Kasumi-1 (cell line): Measurements from ENCODE around the gene SBK3.
"Not testable (repeated sequence)": the region's sequence is repeated elsewhere in the genome, so short reads cannot be mapped to it uniquely, and the experiment has no call there.

Experiments
- DNase-seq, 2 experiments: peaks; one replicate each; lab custom pipeline; 2025; lab: John Stamatoyannopoulos, UW

Gene SBK3

DNA sequence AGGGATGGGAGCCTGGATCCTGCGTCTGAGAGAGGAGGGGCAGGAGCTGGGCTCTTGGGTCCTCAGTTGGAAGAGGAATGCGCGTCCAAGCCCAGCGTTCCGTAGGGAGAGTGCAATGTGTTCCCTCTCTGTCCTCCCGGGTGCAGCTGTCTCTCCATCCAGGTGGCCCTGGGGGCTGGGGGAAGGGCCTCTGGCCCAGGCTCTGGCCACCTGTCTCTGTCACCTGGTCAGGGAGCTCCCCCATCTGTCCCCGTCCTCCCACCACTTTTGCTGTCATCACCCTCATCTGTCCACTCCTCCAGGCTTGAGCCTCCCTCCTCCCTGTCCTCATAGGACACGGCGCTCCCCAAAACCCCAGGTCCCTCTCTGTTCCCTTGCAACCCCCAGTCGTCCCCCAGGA lies 4.7 kb downstream of the SBK3 start:
- no peak for DNase-seq

DNA sequence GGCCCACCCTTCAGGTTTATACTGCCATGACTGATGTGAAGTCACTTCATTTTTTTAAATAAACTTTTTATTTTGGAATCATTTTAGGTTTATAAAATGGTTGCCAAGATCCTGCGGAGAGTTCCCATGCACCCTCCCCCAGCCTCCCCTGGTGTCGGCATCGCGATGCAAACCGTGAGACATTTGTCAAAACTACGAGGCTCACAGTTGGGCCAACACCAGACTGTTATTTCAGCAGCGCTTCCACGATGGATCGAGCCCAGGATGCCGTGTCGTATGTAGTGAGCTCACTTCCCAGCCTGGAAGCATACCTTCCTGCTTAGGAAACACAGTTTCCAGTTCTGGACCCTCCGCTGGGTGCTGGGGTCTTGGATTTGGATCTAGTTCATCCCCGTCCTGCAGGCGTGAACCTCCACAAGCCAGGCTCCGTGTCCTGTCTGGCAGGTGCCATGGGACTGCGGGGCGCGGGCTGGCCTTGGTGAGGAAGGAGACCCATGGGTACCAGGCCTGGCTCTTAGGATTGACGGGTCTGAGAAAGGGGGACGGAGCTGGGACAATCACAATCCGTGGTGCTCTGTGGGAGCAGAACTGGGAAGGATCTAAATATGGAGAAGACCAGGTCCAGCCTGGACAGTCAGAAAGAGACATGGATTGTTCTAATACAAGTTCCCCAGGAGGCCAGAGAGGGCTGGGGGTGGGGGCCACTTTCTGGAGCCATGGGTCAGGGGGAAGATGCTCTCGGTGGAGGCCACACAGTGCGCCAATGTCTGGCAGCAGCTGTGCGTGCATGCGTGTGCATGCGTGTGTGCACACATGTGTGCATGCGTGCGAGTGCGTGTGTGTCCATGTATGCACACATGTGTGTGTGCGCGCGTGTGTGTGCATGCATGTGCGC lies 6.0 kb downstream of the SBK3 start:
- no peak for DNase-seq

DNA sequence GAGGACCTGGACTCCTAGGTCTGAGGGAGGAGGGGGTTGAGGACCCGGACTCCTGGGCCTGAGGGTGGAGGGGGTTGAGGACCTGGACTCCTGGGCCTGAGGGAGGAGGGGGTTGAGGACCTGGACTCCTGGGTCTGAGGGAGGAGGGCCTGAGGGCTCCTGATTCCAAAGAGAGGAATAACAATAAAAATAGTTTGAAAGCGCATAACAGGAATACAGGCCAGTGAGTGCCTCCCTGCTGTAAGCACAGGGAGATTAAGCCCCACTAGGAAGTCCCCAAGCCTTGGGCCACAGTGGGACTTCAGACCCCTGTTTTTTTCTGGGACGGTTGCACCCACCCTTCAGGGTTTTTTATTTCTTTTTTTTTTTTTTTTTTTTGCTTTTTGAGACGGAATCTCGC lies 7.2 kb downstream of the SBK3 start:
- DNase-seq, result no peak

DNA sequence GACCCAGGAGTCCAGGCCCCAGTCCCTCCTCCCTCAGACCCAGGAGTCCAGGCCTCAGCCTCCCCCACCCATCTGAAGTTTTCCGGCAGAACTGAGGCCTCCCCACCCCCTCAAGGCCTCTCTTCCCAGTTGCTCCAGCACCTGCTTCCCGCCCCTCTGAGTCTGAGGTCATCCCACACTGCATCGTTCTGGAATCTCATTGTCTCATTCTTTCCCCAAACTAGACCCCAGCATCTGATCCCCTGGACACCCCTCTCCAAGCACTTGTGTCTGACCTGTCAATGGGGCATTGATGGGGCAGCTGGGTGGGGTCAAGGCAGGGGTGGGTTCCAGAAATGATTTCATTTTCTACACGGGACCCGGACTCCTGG lies 7.6 kb downstream of the SBK3 start:
- DNase-seq, result no peak

DNA sequence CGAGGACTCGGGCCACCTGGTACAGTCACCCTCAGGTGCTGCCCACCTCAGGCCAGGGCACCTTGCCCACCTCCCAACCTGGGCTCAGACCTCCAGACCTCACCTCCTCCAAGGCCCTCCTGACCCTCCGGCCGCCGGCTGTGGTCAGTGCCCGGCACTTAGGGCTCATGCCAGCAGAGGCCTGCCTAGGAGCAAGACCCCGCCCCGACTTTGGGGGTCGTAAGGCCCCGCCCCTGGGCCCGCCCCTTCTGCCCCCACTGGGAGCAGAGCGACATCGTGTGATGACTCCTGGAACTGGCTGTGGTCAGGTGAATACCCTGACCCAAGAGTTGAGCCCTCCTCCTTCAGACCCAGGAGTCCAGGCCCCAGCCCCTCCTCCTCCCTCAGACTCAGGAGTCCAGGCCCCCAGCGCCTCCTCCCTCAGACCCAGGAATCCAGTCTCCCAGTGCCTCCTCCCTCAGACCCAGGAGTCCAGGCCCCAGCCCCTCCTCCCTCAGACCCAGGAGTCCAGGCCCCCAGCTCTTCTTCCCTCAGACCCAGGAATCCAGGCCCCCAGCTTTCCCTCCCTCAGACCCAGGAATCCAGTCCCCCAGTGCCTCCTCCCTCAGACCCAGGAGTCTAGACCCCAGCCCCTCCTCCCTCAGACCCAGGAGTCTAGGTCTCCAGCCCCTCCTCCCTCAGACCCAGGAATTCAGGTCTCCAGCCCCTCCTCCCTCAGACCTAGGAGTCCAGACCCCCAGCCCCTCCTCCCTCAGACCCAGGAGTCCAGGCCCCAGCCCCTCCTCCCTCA lies 8.2 kb downstream of the SBK3 start, which contains the start of gene SBK2:
Gene SBK2 (minus strand): TSS at position 183 of the 790 bp plus-strand sequence. CDS start 839 bp downstream, outside the sequence.
- DNase-seq, result no peak

DNA sequence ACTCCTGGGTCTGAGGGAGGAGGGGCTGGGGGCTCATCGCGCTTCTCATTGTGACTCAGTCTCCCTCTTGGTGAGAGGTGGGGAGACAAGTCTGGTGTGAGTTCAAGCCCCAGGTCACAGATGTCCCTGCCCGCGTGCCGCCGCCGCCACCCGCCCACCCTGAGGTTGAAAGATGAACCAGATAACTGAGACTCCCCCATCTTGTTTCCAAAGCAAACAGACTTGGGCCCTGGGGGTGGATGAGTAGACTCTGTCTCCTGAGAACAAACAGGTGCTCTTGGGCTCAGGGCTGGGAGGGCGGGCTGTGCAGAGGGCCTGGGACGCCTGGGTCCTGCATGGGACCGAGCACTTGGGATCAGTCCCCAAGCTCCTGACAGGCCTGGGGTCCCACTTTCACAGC lies 9.0 kb downstream of the SBK3 start:
- DNase-seq, result no peak

- no peak for DNase-seq
Measured at GRCh38 chr19:55535965-55536350, 9.4 kb downstream of the SBK3 start.

- DNase-seq, result peak in 1 of 2 experiments; percentile 16
Measured at GRCh38 chr19:55535173-55535964, 10.0 kb downstream of the SBK3 start.

DNA sequence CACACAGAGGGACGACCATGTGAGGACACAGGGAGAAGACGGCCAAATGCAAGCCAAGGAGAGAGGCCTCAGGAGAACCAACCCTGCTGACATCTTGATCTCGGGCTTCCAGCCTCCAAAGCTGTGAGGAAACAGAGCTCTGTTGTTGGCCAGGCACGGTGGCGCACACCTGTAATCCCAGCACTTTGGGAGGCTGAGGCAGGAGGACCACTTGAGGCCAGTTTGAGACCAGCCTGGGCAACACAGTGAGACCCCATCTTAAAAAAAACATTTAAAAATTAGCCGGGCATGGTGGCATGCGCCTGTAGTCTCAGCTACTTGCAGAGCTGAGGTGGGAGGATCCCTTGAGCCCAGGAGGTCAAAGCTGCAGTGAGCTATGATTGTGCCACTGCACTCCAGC lies 11.1 kb downstream of the SBK3 start:
- DNase-seq, result not testable (repeated sequence)

- DNase-seq, result peak; percentile 17 to 34
Measured at GRCh38 chr19:55530996-55531395, 14.3 kb downstream of the SBK3 start.

DNA sequence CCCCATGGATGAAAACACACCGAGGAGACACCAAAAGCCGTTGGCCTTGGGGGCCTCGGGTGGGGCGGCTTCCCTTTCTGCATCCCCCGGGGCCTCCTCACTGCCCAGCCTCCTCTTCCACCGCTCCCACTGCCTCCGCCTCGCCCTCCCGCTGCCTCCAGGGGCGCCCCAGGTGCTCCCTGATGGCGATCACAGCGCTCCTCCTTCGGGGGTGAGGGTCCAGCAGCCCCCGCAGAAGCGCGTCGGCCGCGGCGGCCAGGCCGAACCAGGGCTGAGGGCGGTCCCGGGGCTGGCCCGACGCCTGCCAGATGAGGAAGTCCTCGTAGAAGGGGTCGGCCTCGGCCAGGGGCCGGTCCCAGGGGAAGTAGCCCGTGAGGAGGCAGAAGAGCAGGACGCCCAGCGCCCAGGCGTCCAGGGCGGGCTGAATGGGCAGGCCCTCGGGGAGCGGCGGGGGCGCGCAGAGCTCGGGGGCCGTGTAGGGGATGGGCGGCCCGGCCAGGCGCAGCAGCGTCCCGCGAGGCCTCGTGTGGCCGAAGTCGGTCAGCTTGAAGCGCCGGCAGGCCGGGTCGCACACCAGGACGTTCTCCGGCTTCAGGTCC lies 15.6 kb downstream of the SBK3 start:
- DNase-seq, result peak; percentile 24 to 45

DNA sequence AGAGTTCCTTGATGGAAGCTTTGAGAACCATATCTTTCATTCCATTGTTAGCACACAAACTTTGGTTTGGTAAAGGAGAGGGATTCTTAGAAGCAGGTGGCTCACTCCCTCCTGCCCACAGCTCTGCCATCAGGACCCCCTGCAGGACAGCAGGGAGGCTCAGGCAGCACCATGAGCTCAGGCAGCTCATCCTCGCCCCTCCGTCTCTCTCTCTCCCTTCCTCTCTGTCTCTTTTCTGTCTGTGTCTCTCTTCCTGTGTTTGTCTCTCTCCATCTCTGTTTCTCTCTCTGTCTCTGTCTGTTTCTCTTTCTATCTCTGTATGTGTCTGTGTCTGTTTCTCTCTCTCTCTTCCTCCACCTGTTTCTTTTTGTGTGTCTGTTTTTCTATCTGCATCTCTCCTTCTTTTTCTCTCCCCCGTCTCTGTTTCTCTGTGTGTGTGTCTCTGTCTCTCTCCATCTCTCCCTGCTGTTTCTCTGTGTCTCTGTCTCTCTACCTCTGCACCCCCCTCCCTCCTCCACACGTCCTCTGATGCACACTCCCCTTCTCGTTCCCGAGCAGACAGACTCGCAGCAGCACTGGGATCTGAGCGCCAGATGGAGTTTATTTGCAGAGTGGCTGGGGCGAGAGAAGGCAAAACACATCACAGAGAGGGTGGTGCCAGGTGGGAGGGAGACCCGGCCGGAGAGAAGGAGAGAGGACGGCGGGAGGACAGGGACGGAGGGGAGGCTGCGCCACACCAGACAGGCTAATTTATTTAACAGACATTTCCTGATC lies 17.1 kb downstream of the SBK3 start:
- DNase-seq, result no peak

- DNase-seq, result no peak
Measured at GRCh38 chr19:55527197-55528029, 17.9 kb downstream of the SBK3 start.

GRCh38 chr19:55526216-55527196 lies 18.8 kb downstream of the SBK3 start:
- peak; percentile 75 to 87 for DNase-seq

DNA sequence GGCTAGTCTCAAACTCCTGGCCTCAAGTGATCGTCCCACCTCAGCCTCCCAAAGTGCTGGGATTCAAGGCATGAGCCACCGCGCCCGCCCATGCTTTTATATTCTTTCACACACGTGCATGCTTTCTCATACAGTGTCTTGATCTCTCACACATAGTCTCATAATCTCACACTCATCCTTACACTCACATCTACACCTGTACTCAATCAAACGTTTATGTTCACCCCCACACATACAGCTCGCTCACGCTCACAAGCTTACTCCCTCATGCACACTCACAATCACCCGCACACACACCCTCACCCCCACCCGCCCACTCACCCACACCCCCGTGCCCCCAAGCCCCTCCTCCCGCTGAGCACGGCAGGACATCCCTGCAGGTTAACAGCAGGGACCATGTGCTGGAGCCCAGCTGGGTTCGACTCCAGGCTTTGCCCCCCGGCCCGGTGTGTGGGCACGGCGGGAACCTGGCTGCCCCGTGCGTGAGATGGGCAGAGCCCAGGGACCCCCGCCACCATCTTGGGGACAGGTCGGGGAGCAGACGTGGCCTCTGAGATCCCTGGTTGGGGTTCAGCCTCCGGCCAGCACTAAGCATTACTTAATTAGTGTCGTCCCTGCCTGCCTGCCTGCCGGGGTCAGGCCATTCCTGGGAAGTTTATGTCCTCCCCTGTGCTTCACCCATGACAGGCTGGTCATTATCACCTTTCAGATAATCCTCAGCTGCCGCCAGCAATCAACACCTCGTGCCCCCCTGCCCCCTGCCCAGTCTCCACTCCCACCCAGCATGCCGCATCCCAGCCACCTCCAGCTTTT lies 19.8 kb downstream of the SBK3 start:
- DNase-seq, result no peak

GRCh38 chr19:55520691-55521292 lies 24.6 kb downstream of the SBK3 start:
- DNase-seq, result no peak

- no peak for DNase-seq
Measured at GRCh38 chr19:55519451-55520311, 25.7 kb downstream of the SBK3 start.
